ENCODE data around the gene WDR75. TPM values are rescaled to one million over a fixed set of nuclear protein-coding genes. Genes with fewer than 3 reads are reported as not detected.

The WDR75 gene
- polyA plus RNA-seq, 1 experiment, result 30.7 TPM

- ChIA-PET POLR2A (no interaction called here), CTCF (no interaction called here)
- no peaks in the 10 kb centered on the region for H3K36me3 ChIP-seq (ENCODE audit: control insufficient read depth, insufficient read depth, low read length)
- no peak for TF ChIP-seq CTCF (IDR thresholded peaks at IDR 0.05; ENCODE audit: insufficient read depth, low read depth, low read length)
- no peak overlapping the region for H3K4me3 ChIP-seq (ENCODE audit: low read depth, low read length)
- H3K27me3 ChIP-seq (ENCODE audit: control insufficient read depth, insufficient read depth, low read length), result no peaks in the 10 kb centered on the region
- DNase-seq (ENCODE audit: low read depth), result no peak
These were observed 70.1 kb downstream of the WDR75 start for GRCh38 chr2:189511210-189511959.

- Histone ChIP-seq H3K36me3 (ENCODE audit: control insufficient read depth, insufficient read depth, low read length) (no peaks in the 10 kb centered on the region), H3K27me3 (ENCODE audit: control insufficient read depth, insufficient read depth, low read length) (no peaks in the 10 kb centered on the region), H3K4me3 (ENCODE audit: low read depth, low read length) (no peak overlapping the region)
- POLR2A ChIA-PET, result no interaction called here
- TF ChIP-seq CTCF (IDR thresholded peaks at IDR 0.05; ENCODE audit: insufficient read depth, low read depth, low read length), result no peak
- DNase-seq (ENCODE audit: low read depth), result no peak
- CTCF ChIA-PET, result no interaction called here
These were observed 70.7 kb downstream of the WDR75 start for GRCh38 chr2:189511960-189512319.

- no peak for TF ChIP-seq CTCF (IDR thresholded peaks at IDR 0.05; ENCODE audit: insufficient read depth, low read depth, low read length)
- peaks cover 1% of the 10 kb centered on the region; the same call in 1 of the 2 replicates for H3K27me3 ChIP-seq (ENCODE audit: control insufficient read depth, insufficient read depth, low read length)
- H3K36me3 ChIP-seq (ENCODE audit: control insufficient read depth, insufficient read depth, low read length), result no peaks in the 10 kb centered on the region
- ChIA-PET POLR2A (no interaction called here), CTCF (no interaction called here)
- no peak for DNase-seq (ENCODE audit: low read depth)
- no peak overlapping the region for H3K4me3 ChIP-seq (ENCODE audit: low read depth, low read length)
These were observed 71.6 kb downstream of the WDR75 start for GRCh38 chr2:189512879-189513278.

GRCh38 chr2:189514104-189514503 lies 72.8 kb downstream of the WDR75 start:
- Histone ChIP-seq H3K27me3 (ENCODE audit: control insufficient read depth, insufficient read depth, low read length) (peaks cover 1% of the 10 kb centered on the region; the same call in 1 of the 2 replicates), H3K36me3 (ENCODE audit: control insufficient read depth, insufficient read depth, low read length) (no peaks in the 10 kb centered on the region), H3K4me3 (ENCODE audit: low read depth, low read length) (no peak overlapping the region)
- no peak for DNase-seq (ENCODE audit: low read depth)
- TF ChIP-seq CTCF (IDR thresholded peaks at IDR 0.05; ENCODE audit: insufficient read depth, low read depth, low read length), result no peak
- ChIA-PET POLR2A (no interaction called here), CTCF (no interaction called here)

- Histone ChIP-seq H3K27me3 (ENCODE audit: control insufficient read depth, insufficient read depth, low read length) (peaks cover 1% of the 10 kb centered on the region; the same call in 1 of the 2 replicates), H3K4me3 (ENCODE audit: low read depth, low read length) (no peak overlapping the region), H3K36me3 (ENCODE audit: control insufficient read depth, insufficient read depth, low read length) (no peaks in the 10 kb centered on the region)
- no peak for TF ChIP-seq CTCF (IDR thresholded peaks at IDR 0.05; ENCODE audit: insufficient read depth, low read depth, low read length)
- CTCF ChIA-PET, result interaction anchor here (1.0 kb wide), 1 partner anchor 9 kb away, joined by 3 read pairs; no protein-coding TSS in a partner anchor
- DNase-seq (ENCODE audit: low read depth), result no peak
- POLR2A ChIA-PET, result no interaction called here
These were observed 74.0 kb downstream of the WDR75 start for GRCh38 chr2:189515264-189515663.

Measured in BJ (cell line).